UCSD-AML1 (cell line): ENCODE data around the gene DLGAP1.
"Not testable (repeated sequence)": the region's sequence is repeated elsewhere in the genome, so short reads cannot be mapped to it uniquely, and the experiment has no call there.

ENCODE experiments used
- DNase-seq: peaks from one replicate; lab custom pipeline; 2025; ENCODE audit not compliant: unreplicated experiment; lab: John Stamatoyannopoulos, UW

The DLGAP1 gene

DNA sequence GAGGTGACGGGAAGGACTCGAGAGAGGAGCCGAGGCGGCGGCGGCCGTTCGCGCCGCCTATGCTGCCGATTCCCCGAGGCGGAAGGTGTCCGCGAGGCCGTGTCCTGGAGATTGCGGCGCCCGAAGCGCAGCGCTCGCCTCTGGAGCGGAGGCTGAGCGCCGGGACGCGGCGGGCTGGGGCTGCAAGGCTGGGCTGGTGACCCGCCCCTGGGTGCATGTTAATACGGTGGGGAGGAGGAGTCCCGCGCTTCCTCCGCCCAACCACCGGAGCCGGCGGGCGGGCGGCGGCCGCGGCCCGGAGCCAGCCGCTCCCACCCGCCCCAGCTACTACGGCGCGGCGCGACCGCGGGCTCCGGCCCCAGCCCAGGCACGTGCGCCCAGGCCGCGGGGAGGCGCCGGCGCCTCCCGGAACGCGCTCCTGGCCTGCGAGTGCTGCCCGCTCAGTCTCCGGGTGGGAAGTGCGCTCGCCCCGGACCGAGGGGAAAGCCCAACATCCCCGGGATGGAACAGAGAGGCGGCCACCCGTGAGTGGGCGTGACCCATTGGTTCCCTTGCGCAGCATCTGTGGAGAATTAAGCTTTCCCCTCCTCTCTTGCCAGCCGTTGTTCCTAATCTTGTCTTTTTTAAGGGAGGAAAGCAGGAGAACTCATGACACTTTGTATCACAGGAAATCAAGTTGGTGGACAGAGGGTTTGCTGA is at the start of gene DLGAP1:
Gene DLGAP1 (minus strand): TSS at position 195 of the 699 bp plus-strand sequence.
- no peak for DNase-seq

DNA sequence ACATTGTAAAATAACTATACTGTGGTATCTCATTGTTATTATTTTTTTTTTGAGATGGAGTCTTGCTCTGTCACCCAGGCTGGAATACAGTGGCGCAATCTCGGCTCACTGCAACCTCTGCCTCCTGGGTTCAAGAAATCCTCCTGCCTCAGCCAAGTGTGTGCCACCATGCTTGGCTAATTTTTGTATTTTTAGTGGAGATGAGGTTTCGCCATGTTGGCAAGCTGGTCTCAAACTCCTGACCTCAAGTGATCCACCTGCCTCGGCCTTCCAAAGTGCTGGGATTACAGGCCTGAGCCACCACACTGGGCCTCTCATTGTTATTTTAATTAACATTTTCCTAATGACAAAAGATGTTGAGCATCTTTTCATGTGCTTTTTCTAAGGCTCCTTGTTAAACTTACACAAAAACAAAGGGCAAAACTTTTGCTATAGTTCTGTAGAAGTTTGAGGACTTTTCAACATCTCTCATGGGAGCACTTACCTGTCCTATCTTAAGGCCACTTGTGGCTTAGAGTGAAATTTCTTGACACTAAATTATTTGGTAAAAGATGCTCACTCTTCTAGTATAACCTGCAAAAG is 39.7 kb upstream of the DLGAP1 start:
- DNase-seq = not testable (repeated sequence)

DNA sequence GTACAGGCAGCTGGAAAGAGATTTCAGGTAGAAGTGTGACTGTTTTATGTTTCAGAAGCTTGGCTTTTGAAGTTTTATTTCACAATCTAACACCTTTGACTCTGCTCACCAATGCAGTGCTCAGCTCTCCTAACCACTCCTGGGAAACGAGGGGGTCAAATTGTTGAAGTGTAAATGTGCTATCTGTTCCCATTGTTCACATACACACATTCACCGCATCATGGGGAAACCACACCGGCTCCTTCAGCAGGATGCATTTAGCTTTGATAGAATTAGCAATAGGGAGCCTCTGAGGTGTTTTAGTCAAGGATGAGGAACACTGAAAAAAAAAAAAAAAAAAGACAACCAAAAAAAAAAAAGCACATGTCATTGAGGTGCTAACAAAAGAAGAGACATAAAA is 13.4 kb upstream of the DLGAP1 start:
- no peak for DNase-seq

DNA sequence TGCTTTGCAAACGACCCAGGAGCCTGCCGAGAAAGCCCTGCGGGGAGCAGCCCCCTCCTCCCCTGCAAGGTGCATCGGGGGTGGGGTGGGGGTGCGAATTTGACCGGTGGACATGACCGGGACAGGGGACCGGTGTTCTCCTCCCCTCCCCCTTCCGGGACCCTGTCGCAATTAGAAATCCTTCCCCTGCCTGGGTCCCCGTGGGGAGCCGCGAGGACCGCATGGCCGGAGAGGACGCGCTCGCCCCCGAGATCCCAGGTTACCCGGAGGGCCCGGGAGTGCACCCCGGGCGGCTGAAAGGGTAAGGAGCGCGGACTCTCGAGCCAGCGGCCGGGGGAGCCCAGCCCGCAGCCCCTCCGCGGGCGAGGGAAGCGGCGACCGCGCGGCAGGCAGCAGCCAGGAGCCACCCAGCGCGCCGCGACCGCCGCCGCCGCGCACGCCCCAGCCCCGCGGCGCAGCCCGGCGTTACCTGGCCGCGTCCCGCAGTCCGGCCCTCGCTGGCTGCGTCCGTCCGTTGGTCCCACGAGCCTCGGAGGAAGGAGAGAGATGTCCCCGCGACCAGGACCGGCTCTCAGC is 482 bp downstream of the DLGAP1 start:
- DNase-seq = no peak

DNA sequence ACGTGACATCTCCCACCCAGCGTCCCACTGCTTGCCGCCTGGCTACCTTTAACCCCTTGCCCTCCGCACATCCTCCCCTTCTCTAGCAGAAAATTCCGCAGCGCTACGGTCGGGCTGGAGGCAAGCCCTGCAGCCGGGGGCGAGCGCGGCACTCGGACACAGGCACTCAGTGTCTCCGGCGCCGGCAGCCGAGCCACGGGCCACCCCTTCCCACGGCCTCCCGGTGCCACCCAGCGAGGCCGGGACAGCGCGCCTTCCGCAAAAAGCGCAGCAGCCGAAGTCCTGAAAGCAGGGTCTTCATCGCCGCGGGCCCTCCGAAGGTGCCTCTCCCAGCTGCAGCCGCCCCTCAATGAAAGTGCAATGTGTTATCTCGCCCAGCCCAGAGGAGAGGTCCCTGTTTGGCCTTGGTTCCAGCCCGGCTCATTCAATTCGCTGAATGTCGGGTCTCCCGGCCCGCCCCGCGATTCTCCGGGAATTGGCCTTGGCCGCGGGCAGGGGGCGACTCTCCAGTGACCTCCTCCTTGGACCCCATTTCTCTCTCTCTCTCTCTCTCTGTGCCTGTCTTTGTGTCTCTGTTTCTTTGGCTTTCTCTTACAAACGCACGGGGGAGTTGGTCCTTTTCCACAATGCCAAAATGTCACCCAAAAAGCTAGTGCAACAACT is 1.1 kb downstream of the DLGAP1 start:
- DNase-seq = no peak

DNA sequence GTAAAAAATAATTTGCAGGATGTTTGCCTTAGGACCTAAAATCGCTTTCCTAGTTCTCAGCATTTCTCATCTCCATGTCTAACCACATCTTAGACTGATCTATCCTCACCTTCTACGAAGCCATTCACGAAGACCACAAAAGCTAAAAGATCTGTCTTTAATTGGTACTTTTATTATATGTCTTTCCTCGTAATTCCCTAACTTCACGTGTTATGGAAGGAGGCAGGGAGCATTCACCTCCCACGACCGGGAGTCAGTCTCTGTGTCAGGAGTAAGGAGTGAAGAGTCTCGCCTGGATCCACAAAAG is 1.6 kb downstream of the DLGAP1 start:
- DNase-seq = no peak

DNA sequence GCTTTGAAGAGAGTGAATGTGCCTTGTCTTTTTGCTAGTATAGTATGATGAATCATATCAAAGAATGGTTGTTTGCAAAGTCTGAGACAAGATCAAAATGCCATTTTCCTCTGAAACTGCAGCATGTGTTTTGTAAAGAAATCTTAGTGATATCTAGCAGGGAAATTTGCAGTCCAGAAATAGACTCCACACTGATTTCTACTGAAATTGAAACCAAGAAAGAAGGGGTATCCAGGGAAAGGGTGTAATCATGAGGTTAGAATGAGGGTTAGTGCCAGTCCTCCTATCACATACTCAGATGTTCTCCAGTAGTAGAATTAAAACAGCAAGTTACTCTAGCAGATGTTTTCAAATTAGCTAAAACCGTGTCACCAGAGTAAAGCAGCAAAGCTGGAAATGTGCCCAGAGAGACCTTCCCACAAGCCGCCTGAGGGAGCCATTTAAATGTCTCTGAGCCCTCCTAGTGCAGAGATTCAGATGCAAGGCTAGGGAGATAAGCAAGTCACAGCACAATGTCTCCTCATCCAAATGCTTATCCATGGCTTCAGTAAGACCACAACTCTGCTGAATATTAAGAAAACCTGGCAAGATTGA is 4.9 kb downstream of the DLGAP1 start:
- DNase-seq = no peak

DNA sequence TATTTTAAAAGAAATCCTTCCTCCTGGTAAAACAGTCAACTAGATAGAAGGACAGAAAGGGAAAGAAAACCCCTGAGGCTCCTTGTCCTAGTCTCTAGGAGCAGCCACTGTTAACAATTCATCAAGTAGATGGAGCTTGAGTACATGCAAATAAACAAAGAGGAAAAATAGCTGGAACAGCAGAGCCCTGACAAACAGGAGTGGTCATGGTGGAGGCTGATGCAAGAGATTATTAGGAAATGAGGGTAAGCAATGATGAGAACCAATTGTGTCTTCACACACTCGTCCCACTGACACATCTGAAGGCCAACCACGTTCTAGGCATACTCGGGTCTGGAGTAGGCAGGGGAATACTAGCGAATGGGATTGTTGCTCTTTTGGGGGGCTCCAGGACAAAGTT is 9.2 kb downstream of the DLGAP1 start:
- no peak for DNase-seq

DNA sequence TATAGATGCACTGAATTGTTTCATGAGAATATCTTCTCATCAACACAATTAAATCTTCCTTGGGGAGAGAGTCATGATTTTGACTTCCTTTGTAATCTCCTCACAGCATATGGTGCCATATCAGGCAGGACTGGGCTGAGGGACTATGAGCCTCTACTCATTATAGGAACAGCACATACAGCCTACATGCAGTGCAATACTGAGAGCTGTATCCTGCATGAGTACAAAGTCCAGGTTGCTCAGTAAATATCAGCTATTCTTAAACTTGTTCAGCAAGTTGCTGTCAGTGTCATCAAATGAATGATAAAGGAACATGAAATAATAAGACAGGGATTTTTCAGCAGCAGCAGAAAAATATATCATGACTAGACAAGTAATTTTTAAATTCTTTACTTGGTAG is 10.8 kb downstream of the DLGAP1 start:
- no peak for DNase-seq

DNA sequence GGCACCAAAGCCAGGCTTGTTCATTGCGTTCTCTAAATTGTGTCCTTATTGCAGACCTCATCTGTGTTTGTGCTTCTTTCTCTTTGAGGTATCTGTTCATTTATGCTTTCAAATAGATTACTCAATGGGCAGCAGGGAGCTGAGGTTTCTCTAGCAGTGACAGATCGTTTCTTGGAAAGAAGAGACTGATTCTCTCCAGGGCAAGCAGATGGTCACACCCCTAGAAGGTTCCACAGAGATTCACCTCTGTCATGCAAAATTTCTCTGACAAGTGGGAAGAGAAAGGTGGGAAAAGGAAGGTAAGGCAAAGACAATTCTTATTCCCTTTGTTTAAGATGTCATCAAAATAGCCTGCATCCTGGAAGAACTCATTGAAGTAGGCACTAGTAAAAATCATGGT is 14.0 kb downstream of the DLGAP1 start:
- no peak for DNase-seq

DNA sequence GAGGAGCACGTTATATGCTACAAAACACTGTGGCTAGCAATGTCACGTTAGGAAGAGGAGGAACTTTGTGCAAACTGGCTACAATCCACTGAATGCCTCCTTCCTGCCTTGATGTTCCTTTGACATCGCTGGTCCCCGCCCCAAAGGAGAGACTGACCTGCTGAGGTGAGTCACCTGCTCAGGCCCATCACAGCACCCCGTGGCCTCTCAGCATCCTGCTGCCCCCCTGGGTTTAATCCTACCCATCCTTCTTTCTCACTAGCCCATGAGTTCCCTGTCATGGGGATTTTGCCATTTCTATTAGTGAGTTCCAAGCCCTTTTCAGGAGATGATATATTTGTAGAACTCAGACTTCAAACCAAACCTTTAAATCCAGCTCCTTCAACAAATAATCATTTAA is 16.2 kb downstream of the DLGAP1 start:
- DNase-seq = no peak

DNA sequence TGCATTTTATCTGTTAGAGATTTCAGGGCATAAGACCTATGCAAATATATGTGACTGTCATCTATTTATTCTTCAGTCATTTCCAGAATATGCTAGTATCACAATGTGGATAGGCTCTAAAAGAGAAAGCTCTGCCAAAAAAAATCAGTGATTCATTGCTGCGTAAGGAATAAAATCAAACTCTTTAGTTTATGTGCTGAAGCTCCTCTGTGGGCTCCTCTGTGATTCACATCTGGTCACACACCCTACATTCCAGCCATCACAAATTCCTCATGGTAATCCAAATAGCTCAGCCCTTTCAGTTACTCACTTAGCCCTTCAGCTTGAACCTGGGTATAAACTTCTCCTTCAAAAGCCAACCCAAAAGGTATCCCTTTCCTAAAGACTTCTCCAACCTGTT is 21.4 kb downstream of the DLGAP1 start:
- DNase-seq = no peak

DNA sequence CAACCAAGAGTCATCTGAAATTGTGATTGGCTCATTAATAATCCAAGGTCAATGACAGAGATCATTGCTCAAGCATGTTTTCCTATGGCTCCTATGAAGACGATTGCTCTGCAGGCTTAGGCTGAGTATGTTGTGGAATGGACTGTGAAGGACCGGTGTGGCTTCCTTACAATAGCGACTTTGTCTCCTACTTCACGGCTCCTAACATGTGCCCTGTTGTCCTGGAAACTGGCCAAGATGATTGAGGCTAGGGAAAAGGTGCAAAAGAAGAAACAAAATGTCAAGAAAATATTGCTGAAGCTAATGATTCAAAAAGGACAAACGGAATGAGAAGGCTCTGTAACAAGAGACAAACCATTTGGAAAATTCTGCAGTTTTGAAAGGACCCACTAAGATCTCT is 24.3 kb downstream of the DLGAP1 start:
- DNase-seq = no peak

DNA sequence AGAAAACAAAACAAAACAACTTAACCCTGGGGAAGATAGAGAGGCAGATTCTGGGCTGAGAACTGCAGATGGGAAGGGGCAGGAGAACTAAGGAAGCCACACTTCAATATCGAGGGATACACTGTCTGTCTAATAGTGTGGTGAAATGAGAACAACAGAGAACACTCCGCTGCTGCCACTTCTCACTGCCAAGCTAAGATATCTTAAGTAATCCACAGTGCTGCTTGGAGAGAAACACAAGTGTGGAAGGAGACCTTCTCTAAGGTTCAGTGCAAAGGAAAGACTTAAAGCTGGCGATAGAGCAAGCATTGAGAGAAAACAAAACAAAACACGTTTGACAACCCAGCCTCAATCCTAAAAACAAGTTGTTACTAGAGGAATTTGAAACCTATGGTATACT is 37.4 kb downstream of the DLGAP1 start:
- DNase-seq = no peak

DNA sequence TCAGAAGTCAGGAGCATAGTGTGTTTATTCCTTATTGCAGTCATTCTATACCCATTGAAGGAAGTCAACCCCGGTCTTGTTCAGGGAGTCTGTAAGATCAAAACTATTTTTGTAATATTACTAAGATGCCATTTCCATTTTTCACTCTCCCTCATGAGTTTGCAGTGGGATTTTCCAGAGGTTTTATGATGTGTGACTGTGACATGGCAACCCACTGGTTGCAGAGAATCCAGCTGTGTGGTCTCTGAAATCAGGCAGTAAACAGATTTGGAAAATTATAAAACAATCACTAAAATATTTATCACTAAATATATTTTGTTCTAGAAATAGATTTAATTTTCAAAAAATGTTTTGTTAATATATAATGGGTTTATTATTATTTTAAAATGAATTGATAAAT is 38.1 kb downstream of the DLGAP1 start:
- no peak for DNase-seq

DNA sequence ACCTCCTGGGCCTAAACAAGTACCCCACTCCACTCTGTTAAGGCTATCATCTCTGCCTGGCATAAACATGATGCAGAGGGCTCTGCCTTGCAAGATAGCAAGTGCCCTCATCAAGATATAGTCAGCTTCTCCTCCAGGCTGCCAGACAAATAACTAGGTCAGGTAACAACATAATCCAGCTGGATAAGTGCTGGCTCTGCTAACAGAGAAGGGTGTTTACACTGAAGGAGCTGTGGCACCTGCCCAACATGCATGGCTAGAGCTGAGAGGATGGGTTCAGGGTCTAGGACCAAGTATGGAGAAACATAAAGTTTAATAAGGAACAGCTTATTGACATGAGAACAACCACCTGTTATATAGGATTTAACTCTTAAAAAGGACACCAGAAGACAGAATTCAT is 42.8 kb downstream of the DLGAP1 start:
- no peak for DNase-seq

DNA sequence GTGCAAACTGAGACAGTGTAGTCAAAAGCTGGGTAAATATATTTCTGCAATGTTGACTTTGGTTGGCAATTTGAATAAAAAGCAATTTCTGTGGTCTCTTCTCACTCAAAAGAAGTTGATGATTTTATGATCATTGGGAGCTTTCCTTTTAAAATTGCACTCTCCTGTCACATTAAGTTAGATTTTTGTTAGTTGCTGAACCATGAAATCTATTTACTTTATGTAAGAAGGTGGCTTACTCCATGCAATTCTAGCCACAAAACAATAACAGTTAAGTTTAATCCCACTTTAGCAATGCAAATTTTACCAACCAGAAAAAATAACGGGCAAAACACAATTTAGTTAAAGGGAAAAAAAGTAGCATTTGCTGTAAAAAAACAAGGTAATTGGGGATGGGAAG is 48.3 kb downstream of the DLGAP1 start:
- DNase-seq = no peak

DNA sequence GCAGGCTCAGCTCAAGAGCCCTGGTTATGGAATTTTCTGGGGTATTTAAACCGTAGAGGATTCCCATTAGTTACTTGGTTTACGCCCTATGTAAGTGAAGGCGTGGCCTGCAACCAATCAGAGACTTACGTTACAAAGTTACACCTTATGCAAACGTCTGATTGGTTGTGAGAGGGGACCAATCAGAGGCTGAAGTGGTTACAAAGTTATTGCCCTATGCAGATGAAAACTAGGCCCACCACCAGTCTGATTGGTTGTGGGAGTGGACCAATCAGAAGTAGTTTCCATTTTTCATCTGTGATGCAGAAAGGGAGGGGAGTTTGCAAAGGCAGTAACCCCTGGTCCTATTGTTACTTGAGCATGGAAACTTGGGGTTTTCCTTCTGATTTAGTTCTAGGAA is 49.1 kb downstream of the DLGAP1 start:
- no peak for DNase-seq

DNA sequence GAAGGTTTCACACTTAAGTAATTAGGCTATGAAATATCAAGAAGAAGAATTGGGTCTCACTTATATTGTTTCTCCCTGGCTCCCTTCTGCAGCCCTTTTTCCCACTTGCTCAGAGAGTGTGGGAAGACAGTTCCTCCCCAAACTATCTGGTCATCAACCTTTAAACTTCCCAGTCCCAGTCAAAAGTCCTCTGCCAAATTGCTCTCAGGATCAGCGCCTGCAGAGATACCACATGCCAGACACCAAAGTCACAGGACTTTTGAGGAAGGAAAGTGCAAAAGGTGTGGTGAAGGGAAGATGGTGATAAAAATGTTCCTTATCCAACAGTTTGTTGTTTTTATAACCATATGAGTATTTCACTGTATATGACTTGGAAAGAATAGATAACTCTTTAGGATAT is 51.3 kb downstream of the DLGAP1 start:
- DNase-seq = no peak

DNA sequence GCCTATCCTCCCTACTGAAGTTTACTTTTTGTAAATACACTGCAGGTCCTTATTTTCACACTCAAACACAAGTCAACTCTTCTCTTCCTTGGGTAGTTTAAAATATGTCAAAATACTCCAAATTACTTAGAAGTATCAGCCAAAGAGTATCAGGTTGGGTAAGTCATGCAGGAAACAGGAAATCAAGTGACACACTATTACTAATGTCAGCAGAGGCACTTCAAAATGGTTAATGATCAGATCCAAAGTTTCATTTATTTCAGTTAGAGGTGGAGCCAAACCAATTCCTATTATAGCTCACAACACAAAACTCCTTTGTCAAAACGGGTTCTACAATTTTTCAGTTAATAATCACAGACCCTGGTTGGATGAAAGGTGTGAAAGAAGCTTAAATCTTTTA is 54.2 kb downstream of the DLGAP1 start:
- no peak for DNase-seq

DNA sequence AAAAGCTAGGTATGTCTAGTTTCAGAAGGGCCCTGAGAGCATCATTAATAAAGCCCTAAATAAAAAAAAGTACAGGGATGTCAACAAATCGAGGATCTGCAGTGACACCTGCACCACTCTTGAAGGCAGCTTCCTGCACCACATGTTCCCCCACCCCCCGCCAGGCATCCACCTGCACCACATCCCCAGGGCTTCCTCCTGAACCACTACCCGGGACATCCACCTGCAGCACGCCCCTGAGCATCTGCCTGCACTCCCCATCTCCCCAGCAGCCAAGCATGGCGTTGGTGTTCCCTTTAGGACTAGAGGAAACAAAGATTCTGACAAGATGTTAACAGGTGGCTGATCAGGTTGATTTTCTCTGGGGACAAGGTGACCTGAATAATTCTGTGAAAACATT is 55.2 kb downstream of the DLGAP1 start:
- no peak for DNase-seq

DNA sequence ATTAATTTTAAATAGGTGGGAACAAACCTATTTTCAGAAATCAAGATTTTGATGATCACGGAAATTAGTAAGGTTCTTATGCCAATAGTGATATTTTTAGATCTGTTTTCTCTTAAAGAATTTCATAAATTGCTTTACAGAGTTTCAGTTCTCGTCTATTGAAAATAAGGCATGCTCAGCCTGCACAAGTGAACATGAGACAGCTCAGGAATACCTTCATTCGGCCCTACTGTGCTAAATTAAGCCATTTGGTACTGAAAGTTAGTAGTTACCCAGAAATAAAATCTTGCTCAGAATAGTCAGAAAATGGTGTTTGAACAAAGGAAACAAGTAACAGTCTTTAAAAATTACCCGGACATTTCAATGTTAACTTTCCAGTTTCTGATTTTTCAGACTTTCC is 60.4 kb downstream of the DLGAP1 start:
- DNase-seq = no peak
